ENCODE data around the gene ASTN2.

Gene ASTN2

DNA sequence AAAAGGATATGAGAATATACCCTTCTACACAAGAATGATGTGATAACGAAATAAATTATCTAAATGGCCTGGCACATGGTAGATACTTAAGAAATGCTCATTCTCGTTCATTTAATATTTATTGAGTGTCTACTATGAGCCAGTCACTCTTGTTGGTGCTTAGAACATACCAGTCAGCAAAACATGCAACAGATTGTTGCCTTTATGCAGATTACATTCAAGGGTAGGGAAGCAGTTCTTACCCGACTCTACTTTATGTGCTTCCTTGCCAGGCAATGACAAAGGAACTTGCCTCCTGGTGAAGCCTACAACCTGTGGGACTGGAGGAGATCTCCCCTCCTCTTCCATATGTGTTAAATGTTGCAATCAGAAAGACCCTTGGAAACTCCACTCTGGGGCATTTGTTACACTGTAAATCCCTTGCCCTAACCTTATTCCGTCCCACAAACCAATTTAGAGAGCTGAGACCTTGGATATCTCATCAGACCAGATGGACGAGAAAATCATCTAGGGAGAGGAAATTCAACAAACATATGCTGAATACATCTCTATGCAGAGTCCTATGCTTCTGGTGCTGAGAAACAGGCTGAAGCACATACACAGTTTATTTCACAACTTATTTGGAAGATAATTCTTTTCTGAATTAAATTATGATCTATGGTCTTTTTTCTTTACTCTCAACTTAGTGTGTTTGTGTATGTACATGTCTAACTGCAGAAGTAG, 855.9 kb downstream of the ASTN2 start:
- DNase-seq (ENCODE audit: low read depth), result no peak

DNA sequence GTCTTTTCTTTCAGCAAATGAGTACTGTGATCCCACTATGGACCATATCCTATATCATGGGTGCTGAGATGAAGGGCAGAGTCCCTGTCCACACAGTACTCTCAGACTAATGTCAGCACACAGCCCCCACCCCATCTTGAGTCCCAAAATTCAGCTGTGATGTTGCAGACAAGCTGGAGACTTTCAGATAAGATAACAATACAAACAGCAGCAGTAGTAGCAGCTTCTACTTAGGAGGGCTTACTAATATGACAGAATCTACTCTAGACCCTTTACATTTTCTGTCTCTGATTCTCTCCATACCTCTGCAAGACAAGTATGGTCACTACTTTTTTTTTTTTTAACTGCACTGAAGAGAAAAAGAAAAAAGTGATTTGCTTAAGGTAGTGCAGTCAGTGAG, 856.8 kb downstream of the ASTN2 start:
- DNase-seq (ENCODE audit: low read depth), result no peak

DNA sequence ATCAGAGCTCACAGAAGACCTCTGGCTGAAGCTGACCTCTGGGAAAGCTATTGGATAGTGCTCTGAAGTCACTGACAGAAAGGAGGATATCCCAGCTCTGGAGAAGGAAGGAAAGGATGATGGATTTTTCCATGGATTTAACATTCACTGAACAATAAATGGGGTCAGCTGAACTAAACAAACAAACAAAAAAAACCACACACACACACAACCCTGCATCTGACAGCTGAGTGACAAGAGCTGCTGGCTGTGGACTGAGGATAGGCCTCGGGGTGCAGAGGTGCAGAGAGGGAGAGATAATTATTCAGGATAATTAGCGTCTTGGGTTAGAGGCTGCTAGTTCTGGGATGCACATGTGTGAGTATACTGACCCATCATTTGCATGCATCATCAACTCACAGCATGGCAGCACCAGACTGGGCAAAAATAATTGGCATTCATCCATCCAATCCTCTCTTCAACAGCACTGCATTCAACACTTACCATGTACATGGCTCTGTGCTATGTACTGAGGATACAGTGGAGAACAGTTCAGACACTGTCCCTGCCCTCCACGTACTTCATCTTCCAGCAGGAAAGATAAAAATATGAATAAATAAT, 859.2 kb downstream of the ASTN2 start:
- DNase-seq (ENCODE audit: low read depth), result no peak

DNA sequence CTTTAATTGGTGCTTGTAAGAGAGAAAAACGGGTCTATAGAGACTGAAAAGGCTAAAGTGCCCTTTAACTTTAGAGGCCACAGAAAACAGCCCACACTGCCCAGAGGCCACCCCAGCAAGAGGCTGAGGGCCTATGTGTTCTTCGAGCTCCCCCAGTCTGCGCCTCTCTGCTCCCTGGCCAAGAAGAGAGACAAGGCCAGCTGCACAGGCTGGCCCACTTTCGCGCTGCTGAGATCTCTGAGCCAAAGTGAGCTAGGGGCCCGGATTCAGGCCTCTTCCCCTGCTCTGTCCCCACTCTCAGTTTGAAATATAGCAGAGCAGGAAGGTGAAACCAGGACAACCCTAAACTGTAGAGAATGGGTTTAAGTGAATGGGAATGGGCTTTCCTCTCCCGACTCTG, 859.7 kb downstream of the ASTN2 start:
- DNase-seq (ENCODE audit: low read depth), result no peak

DNA sequence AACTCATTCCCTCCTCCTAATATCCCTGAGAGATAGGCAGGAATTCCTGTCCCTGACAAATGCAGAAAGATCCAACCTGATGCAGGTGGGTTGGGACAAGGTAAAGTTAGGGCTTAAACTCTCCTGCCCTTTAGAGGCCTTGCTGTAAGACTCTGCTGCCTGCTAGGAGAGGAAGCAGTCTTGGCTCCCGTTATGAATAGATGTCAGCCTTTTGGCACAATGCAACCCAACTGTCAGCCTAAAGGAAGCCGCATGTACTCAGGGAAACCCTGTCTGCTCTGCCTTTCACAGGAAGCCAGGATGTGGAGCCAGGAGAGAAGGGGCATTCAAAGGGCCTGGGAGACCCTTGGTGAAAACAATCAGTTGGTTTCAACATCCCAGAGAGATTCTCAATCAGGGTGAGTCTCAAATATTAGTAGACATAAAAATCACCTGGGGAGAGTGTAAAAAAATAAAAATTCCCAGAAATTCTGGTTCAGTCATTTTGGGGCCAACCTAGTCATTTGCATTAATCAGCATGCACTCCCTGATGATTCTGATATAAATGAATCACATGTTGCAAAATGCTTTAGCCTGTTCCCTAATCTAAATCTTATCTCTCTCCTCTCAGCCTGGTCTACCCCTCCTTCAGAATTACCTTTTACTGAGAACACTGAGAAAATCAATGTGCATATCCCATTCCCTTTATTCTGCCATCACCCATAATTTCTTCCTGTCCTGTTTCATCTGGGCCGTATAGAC, 864.0 kb downstream of the ASTN2 start:
- DNase-seq (ENCODE audit: low read depth), result no peak

DNA sequence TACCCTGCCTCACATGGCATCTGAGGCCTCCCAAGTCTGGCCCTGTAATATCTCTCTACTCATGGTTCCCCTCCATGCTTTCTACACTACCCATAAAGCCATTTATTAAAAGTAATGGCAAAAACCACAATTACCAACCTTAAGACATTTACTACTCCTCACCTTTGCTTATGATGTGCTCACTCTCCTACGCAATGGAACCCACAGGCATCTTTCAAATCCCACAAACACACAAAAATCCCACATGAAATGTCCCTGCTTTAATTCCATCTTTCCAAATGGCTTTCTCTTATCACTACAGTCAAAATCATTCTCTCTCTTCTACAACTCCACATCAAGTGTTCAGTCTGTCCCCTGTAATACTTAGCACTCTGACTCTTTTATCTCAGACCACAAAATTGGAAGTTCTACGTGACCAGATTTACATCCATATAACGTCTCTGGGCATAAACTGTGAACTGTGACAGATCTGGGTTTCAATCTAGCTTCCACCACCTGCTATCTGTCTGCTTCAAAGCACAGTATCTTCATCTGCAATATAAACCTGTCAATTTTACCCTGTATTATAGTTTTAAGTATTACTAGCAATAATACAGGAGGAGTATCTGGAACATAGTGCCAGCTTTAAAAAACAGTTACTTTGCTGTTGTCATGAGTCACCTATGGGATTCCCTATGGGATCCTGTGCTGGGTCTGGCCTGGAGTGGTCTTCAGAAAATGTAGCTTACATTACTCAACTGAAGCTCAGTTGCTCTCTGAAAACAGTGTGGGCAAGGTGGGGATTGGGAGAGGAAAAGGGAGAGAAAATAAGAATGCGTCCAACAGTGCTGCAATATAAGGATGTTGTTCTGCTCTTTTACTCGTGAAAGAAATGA, 864.8 kb downstream of the ASTN2 start:
- no peak for DNase-seq (ENCODE audit: low read depth)

DNA sequence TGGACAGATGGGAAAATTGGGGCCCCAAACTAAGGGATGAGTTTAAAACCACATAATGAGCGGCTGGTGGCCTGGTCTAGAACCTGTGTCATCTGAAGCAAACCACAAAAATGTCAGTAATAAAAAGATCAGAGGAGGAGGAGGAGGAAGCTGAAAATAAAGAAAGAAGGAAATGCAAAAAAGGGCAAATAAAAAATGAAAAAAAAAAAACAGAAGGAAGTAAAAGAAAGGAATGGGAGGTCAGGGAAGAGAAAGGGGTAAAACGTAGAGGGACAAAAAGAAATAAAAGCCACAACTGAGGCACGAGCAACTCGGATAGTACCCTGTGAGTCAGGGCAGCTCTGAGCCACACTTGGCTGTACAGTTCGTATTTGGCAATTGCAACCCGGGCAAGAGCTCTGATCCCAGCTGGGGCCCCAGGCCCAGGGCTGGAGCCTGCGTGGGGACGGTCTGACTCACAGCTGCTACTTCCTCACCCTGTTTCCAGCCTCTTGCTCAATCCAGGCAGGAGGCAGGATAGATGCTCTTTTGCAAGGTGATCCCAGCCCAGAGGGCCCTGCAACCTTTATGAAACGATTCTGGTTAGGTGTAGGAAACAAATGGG, 865.7 kb downstream of the ASTN2 start:
- DNase-seq (ENCODE audit: low read depth), result no peak

DNA sequence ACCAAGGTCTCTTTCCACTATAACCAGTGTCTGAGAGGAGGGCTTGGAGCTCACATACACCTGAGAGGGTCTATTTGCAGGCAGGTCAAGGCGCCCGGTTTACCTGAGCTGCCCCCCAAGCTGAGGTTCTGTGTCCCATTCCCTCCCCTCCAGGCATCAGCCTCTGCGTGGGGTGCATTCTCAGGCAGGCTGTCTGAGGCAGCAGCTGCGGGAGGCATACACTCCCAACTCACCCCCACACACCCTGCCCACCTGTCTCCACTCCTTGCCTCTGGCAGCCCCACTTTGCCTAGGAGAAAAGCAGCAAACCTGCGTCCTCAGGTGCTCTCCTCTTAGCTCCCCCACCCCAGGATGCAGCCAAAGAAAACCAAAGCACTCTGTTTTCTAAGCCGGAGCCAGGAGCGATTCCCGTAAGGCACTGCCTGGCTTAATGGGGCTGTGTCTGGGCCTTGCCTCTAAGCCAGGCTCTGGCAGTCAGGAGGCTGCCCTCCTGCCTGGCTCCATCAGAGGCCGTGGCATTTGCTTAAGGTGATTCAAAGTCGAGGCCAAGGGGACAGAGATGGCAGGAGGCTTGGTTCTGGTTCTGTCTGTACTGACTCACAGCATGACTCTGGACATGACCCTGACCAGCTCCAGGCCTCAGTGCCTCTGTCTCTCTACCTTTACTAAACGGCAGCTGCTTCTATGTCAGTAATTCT, 867.0 kb downstream of the ASTN2 start:
- no peak for DNase-seq (ENCODE audit: low read depth)

DNA sequence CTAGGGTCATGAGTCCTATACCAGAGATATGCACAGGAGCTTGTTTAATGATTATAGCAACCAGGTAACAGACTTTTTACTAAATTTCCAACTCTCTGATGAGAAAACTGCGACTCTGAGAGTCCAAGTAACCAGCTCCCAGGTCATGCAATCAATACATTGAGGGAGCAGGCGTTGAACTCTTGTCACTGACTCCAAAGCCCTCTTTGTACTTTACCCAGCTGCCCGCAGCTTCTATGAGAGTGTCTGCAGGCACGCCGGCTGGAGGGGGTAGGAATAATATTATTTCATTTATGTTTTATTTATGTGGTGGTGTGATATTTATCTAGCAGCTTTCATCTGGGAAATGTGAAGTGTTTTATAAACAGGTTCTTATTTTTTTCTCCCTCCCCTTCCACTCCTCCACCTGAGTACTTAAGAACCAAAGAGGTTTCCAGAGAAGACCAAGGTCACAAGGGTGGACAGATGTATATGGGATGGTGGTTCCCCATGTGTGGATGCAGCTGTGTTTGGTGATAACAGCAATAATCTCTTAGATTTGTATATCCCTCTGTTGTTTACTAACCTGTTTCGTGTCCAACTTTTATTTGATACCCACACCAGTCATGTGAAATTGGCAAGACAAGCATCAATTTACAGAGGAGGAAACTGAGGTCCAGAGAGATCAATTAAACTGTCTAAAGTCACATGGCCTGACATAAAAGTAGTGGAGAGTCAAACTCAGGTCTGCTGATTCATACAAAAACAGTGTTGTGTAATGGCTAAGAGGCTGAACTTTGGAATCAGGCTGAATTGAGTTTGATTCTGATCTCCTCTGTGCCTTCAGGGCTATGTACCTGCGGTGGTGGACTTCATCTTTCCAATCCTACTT, 867.9 kb downstream of the ASTN2 start:
- no peak for DNase-seq (ENCODE audit: low read depth)

DNA sequence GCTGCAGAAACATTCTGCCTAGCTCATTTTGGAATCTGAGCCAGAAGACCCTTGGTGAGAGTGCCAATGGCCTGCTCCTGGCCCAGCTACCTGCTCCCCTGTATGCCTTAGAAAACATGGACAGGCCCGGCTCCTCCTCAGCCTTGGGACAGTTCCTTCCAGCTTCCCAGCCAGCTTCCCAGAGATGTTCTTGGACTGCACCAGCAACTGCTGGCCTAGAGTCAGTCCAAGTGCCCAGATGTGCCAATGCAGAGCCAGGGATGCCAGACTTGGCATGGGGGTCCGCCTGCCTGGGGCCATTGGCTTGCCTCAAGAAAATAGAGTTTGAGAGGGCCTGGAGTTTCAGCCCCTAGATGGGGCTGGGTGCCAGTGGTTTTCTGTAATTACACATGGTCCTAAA, 870.0 kb downstream of the ASTN2 start:
- no peak for DNase-seq (ENCODE audit: low read depth)

DNA sequence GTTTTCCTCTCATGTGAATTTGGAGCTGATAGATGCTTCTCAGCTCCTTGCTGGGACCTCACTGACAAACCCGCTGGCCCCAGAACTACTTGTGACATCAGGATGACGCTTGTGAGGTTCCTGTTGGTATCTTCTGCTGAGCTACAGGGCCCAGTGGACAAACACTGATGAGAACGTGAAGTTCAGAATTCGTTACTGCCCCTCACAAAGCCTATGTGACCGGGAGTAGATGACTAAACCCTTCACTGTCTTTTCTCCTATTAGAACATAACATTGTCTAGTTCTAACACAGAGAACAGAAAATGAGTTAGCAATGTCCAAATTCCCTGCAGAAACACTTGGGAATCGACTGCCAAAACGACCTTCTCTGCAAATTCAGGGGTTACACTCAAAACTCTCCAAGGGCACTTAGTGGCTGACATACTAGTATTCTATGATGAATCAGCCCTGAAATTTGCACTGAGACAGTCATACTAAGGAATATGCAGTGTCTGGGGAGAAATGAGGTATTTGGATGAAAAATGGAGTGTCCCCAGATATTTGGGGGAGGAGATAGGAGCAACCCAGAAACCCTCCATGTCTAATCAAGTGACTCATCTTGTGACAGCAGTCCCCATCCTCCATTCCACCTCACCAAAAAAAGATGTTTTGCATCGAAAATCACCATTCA, 871.0 kb downstream of the ASTN2 start:
- no peak for DNase-seq (ENCODE audit: low read depth)

DNA sequence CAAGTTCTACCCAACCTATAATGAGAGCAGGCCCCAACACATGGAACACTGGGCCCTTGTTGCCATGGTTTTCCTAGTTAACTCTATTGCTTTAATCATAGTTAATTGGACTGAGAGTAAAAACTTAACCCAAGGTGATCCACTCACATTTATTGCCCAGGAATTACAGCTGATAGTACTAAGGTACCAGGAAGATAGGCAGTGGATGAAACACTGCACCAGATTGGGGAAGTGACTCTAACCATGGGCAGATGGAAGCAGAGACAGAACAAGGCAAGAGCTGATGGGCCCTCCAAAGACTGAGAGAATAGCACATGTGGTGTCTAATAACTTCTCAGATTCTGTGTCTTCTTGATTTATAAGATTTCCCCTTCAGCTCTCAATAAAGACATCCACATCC, 873.5 kb downstream of the ASTN2 start:
- DNase-seq (ENCODE audit: low read depth), result no peak

DNA sequence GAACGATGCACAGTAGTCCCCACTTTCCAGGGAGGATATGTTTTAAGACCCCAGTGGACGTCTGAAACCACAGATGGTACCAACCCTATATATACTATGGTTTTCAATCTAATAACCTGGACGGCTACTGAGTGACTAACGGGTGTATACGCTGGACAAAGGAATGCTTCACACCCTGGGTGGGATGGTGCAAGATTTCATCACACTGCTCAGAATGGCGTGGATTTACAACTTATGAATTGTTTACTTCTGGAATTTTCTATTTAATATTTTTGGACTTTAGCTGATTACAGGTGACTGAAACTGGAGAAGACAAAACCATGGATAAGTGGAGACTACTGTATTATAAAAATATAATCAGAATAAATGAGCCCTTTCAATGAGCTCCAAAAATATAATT, 875.3 kb downstream of the ASTN2 start:
- DNase-seq (ENCODE audit: low read depth), result no peak

DNA sequence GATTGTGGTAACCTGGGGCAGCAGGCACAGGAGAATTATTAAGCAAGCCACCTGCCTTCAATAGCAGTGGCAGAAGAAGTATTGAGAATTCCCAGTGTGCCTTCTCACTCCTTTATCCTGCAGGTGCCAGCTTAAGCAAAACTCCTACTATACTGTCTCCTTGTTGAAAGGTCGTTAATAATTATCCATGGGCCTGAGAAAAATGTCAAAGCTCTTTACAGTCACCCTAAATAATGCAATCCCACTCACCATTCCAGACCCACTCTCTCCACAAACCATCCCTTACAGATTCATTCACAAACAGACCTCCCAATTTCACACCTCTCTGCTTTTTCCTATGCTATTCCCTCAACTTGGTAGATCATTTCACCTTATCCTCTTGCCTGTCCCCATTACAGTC, 889.2 kb downstream of the ASTN2 start:
- DNase-seq (ENCODE audit: low read depth), result no peak

DNA sequence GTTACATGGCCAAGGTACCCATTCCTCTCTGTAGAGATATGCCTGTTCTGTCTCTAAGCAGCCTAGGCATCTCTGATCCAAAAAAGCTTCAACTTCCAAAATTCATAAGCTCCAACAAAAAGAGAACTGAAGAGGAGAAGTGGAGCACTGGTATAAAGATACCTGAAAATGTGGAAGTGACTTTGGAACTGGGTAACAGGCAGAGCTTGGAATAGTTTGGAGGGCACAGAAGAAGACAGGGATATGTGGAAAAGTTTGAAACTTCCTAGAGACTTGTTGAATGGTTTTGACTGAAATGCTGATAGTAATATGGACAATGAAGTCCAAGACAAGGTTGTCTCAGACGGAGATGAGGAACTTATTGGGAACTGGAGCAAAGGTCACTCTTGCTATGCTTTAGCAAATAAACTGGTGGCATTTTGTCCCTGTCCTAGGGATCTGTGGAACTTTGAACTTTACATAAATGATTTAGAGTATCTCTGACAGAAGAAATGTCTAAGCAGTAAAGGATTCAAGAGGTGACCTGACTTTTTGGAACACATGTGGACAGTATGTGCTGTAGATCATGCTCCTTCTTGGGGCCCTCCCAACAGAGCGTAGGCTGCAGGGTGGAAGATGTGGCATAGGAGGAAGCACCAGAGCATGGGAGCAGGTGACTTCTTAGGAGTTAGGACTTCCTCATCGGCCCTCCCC, 889.9 kb downstream of the ASTN2 start:
- no peak for DNase-seq (ENCODE audit: low read depth)

DNA sequence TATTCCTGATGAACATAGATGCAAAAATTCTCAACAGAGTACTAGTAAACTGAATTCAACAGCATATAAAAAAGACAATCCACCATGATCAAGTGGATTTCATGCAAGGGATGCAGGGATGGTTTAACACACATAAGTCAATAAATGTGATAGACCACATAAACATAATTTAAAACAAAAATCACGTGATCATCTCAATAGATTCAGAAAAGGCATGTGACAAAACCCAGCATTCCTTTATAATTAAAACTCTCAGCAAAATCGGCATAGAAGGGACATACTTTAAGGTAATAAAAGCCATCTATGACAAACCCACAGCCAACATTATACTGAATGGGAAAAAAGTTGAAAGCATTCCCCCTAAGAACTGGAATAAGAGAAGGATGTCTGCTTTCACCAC, 894.6 kb downstream of the ASTN2 start:
- DNase-seq (ENCODE audit: low read depth), result no peak

DNA sequence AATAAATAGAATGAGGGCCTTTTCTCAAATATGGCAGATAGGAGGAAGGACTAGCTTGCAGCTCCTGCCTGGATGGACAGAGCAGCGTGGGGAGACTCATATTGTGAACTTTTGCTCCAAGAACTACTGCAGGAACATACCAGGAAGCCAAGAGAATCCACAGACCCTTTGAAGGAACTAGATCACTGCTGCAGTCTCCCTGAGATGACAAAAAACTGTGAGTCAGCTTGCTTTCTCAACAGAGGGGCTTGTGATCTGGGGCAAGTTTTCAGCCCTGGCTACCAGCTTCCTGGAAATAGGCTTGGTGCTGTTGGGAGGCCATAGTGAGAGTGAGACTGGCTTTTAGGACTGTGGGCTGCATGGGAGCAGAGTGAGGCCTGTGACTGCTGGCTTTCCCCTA, 898.4 kb downstream of the ASTN2 start:
- DNase-seq (ENCODE audit: low read depth), result no peak

DNA sequence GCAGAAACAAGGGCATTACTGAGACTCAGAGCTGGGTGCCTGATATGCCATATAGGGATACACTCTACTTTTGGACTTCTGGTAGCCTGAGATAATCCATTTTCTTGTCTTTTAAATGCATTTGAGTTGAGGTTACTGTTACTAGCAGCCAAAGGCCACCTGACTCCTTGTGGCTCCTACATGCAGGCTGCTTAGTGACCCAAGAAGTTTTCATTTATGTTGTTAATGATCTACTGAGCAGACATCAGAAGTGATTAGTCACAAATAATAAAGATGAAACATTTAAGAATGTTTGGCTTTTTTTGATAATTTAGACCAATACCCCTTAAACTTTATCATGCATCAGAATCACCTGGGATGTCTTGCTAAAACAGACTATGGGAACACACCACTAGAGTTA, 899.3 kb downstream of the ASTN2 start:
- DNase-seq (ENCODE audit: low read depth), result no peak

DNA sequence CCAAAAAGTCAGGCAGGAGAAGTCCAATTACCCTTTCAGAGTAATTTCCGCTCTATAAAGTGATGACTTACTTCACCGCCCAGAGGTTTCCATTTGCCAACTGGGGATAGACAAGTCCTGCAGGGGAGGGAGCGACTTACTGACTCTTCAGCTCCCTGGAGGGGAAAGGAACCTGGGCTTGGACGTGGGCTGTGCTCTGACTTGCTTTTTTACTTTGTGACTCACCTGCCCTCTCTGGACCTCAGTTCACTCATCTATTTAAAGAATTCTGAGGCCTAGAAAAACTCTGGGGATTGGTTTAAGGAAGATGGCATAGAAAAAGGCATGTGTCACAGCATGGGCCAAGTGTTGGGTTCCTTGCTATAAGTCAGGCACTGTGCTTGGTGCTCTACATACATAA, 908.2 kb downstream of the ASTN2 start:
- no peak for DNase-seq (ENCODE audit: low read depth)

All from stimulated activated CD8-positive, alpha-beta memory T cell treated with anti-CD3 and anti-CD28 coated beads, Interleukin-4, amount 100 ng/mL, for 24 hours (primary cell).